ENCODE results near the gene FAM83C. TPM values are rescaled to one million over a fixed set of nuclear protein-coding genes. Genes with fewer than 3 reads are reported as not detected.

Gene FAM83C
- total and polyA plus RNA-seq, 9 of the 15 experiments (the other 6 are each of a cell fraction or from before 2014, with no cell fraction given), result not detected

GRCh38 chr20:35305682-35306556 lies 13.7 kb upstream of the FAM83C start (continued):
- TF ChIP-seq ARID3A (IDR thresholded peaks at IDR 0.05; ENCODE audit: borderline replicate concordance, low read depth, low read length) (no peak), TAF9B (IDR thresholded peaks at IDR 0.05; ENCODE audit: partially characterized antibody) (peak; percentile 71), ZNF324 (CRISPR knock-in tag; IDR thresholded peaks at IDR 0.05) (no peak), HLTF (IDR thresholded peaks at IDR 0.05) (no peak), HDAC1 (IDR thresholded peaks at IDR 0.05) (no peak), CHAMP1 (IDR thresholded peaks at IDR 0.05) (no peak), ZNF589 (CRISPR knock-in tag; IDR thresholded peaks at IDR 0.05; ENCODE audit: low read depth) (peak; percentile 97), ZNF318 (IDR thresholded peaks at IDR 0.05; ENCODE audit: borderline replicate concordance in 1 of 2, low read depth in 1 of 2) (peak in 1 of 2 experiments; percentile 47; a peak in 1 of 4 replicates), ZBTB11 (CRISPR knock-in tag; IDR thresholded peaks at IDR 0.05) (peak in 1 of 3 experiments; percentile 19; a peak in 1 of 6 replicates)
